HG03108 (cell line): ENCODE measurements around the gene LAMA4.

Experiments
- ATAC-seq: cut with Tn5 transposase; IDR thresholded peaks from one replicate; pipeline ENCODE4 v1.9.1; 2021; ENCODE audit warnings: moderate library complexity; ENCODE audit not compliant: unreplicated experiment

LAMA4 gene

GRCh38 chr6:112191509-112192020 is 62.8 kb downstream of the LAMA4 start:
- no peak for ATAC-seq

- ATAC-seq, result no peak
Observed at GRCh38 chr6:112190164-112190563, 64.2 kb downstream of the LAMA4 start.

- no peak for ATAC-seq
Observed at GRCh38 chr6:112189494-112189893, 64.9 kb downstream of the LAMA4 start.

GRCh38 chr6:112188906-112189305 is 65.5 kb downstream of the LAMA4 start:
- no peak for ATAC-seq

- ATAC-seq, result no peak
Observed at GRCh38 chr6:112187736-112188135, 66.6 kb downstream of the LAMA4 start.

- no peak for ATAC-seq
Observed at GRCh38 chr6:112184951-112185350, 69.4 kb downstream of the LAMA4 start.

GRCh38 chr6:112183271-112183671 is 71.1 kb downstream of the LAMA4 start:
- no peak for ATAC-seq

GRCh38 chr6:112181130-112181529 is 73.2 kb downstream of the LAMA4 start:
- ATAC-seq, result no peak

GRCh38 chr6:112180095-112180820 is 74.1 kb downstream of the LAMA4 start:
- peak; percentile 67 for ATAC-seq

GRCh38 chr6:112179631-112180030 is 74.7 kb downstream of the LAMA4 start:
- ATAC-seq, result no peak

- no peak for ATAC-seq
Observed at GRCh38 chr6:112178846-112179245, 75.5 kb downstream of the LAMA4 start.

- no peak for ATAC-seq
Observed at GRCh38 chr6:112177092-112177491, 77.3 kb downstream of the LAMA4 start.

GRCh38 chr6:112176175-112176574 is 78.2 kb downstream of the LAMA4 start:
- no peak for ATAC-seq

GRCh38 chr6:112173221-112173804 is 81.1 kb downstream of the LAMA4 start:
- ATAC-seq, result no peak

- no peak for ATAC-seq
Observed at GRCh38 chr6:112172540-112172939, 81.8 kb downstream of the LAMA4 start.

GRCh38 chr6:112169541-112169940 is 84.8 kb downstream of the LAMA4 start:
- no peak for ATAC-seq

- peak; percentile 98 for ATAC-seq
Observed at GRCh38 chr6:112163295-112164257, 90.8 kb downstream of the LAMA4 start.

GRCh38 chr6:112160745-112161144 is 93.6 kb downstream of the LAMA4 start:
- no peak for ATAC-seq

- ATAC-seq, result no peak
Observed at GRCh38 chr6:112156668-112157067, 97.7 kb downstream of the LAMA4 start.

GRCh38 chr6:112155886-112156285 is 98.5 kb downstream of the LAMA4 start:
- no peak for ATAC-seq

GRCh38 chr6:112154711-112155110 is 99.7 kb downstream of the LAMA4 start:
- ATAC-seq, result no peak
